Ovary (tissue), 3 donors: Measurements from ENCODE around the gene ITGB5.

Experiments
- EP300 ChIP-seq: sonication (generic); formaldehyde crosslinking; IDR thresholded peaks from one replicate; pipeline ENCODE4 v1.6.1; 2017; ENCODE audit warnings: antibody characterized with exemption
- POLR2A ChIP-seq: fragments of 450-650 bp; IDR thresholded peaks from one replicate; pipeline ENCODE4 v1.6.1; 2017; ENCODE audit warnings: antibody characterized with exemption, mild to moderate bottlenecking, moderate library complexity
- TF ChIP-seq, protein P1 (sequence below), 3 donors: fragments of 450-650 bp in 2 of 3; fragments of 200-600 bp in 1 of 3; IDR thresholded peaks; one replicate each; pipeline versions ENCODE4 v1.5.1 to v1.8.0; 2016 to 2022; ENCODE audit warnings: antibody characterized with exemption in 3 of 3, mild to moderate bottlenecking in 1 of 3
- donor health status: DM: no; HTN: no; CAD: no.

DNA sequence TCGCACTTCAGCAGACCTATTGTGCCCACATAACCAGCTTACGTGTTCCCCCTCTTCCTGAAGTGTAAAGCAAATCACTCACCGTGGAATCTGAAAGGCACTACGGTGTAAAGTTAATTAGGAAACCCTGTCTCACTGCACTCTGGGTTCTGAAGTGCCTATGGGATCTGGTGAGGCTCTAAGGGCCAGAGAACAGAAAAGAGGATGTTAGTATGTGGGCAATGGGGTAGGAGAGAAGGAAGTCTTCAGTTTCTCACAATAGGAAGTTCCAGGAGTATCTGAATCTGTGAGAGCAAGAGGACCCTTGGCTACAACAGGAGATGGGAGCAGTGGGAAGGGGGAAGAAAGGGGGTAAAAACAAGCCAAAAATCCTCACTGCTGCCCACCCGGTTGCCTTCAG, 71.4 kb downstream of the ITGB5 start:
- TF ChIP-seq, protein P1, sequence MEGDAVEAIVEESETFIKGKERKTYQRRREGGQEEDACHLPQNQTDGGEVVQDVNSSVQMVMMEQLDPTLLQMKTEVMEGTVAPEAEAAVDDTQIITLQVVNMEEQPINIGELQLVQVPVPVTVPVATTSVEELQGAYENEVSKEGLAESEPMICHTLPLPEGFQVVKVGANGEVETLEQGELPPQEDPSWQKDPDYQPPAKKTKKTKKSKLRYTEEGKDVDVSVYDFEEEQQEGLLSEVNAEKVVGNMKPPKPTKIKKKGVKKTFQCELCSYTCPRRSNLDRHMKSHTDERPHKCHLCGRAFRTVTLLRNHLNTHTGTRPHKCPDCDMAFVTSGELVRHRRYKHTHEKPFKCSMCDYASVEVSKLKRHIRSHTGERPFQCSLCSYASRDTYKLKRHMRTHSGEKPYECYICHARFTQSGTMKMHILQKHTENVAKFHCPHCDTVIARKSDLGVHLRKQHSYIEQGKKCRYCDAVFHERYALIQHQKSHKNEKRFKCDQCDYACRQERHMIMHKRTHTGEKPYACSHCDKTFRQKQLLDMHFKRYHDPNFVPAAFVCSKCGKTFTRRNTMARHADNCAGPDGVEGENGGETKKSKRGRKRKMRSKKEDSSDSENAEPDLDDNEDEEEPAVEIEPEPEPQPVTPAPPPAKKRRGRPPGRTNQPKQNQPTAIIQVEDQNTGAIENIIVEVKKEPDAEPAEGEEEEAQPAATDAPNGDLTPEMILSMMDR (IDR thresholded peaks at IDR 0.05), result no peak
- no peak for TF ChIP-seq EP300
- TF ChIP-seq POLR2A, result no peak
